Stromal cell of bone marrow (primary cell): ENCODE results near the gene TNFRSF13B.
"Not testable (repeated sequence)": the region's sequence is repeated elsewhere in the genome, so short reads cannot be mapped to it uniquely, and the experiment has no call there.

Experiments
- DNase-seq: peaks from one replicate; pipeline ENCODE4 v3.0.0-alpha.2; 2012; ENCODE audit warnings: low read depth

TNFRSF13B gene

GRCh38 chr17:16909472-16910246 lies 62.3 kb downstream of the TNFRSF13B start:
- DNase-seq = no peak

GRCh38 chr17:16908273-16908672 lies 63.6 kb downstream of the TNFRSF13B start:
- no peak for DNase-seq

- no peak for DNase-seq
Observed at GRCh38 chr17:16906680-16907079, 65.2 kb downstream of the TNFRSF13B start.

- peak; percentile 87 for DNase-seq
Observed at GRCh38 chr17:16905593-16906191, 66.2 kb downstream of the TNFRSF13B start.

GRCh38 chr17:16903070-16903469 lies 68.8 kb downstream of the TNFRSF13B start:
- DNase-seq = not testable (repeated sequence)

- no peak for DNase-seq
Observed at GRCh38 chr17:16900288-16900882, 71.5 kb downstream of the TNFRSF13B start.

GRCh38 chr17:16897211-16897896 lies 74.6 kb downstream of the TNFRSF13B start:
- DNase-seq = not testable (repeated sequence)

GRCh38 chr17:16896235-16896634 lies 75.7 kb downstream of the TNFRSF13B start:
- not testable (repeated sequence) for DNase-seq

- DNase-seq = not testable (repeated sequence)
Observed at GRCh38 chr17:16893527-16893926, 78.4 kb downstream of the TNFRSF13B start.

GRCh38 chr17:16892876-16893454 lies 79.0 kb downstream of the TNFRSF13B start:
- DNase-seq = not testable (repeated sequence)

- DNase-seq = no peak
Observed at GRCh38 chr17:16889088-16889465, 82.8 kb downstream of the TNFRSF13B start.
